GM12865 (cell line): Measurements from ENCODE around the gene DEFB121.
"Not testable (repeated sequence)": the region's sequence is repeated elsewhere in the genome, so short reads cannot be mapped to it uniquely, and the experiment has no call there.

Source experiments
- DNase-seq: peaks from one replicate; pipeline ENCODE4 v3.0.0; 2010; ENCODE audit warnings: low read depth
- H3K4me3 ChIP-seq: 2 replicates; pipeline ENCODE4 v1.5.1; 2011; ENCODE audit warnings: mild to moderate bottlenecking, low read depth, low read length, control low read depth
- TF ChIP-seq, protein P1 (sequence below): IDR thresholded peaks from 2 replicates; pipeline ENCODE4 v1.5.1; 2011; ENCODE audit warnings: low read length, control low read depth, low read depth, inconsistent platforms; ENCODE audit not compliant: insufficient read depth; ENCODE audit errors: missing control alignments

Gene DEFB121

DNA sequence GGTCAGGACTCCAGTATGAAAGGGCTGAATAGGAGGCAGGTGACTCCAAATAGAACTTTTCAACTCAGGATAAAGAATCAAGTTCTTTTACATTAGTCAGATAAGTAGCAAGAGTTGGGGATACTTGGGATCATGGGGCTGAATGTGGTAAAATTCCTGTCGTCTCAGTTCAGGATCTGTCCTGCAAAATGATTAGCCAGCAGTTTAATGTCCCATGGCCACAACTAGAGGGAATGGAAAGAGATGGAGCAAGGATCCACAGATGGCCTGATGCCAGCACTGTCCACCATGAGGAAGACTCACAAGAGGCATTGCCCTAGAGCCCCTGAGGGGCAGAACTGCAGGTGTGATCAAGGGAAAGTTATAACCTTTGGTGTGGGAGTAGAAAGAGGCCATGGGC, 2.1 kb downstream of the DEFB121 start:
- TF ChIP-seq, protein P1, sequence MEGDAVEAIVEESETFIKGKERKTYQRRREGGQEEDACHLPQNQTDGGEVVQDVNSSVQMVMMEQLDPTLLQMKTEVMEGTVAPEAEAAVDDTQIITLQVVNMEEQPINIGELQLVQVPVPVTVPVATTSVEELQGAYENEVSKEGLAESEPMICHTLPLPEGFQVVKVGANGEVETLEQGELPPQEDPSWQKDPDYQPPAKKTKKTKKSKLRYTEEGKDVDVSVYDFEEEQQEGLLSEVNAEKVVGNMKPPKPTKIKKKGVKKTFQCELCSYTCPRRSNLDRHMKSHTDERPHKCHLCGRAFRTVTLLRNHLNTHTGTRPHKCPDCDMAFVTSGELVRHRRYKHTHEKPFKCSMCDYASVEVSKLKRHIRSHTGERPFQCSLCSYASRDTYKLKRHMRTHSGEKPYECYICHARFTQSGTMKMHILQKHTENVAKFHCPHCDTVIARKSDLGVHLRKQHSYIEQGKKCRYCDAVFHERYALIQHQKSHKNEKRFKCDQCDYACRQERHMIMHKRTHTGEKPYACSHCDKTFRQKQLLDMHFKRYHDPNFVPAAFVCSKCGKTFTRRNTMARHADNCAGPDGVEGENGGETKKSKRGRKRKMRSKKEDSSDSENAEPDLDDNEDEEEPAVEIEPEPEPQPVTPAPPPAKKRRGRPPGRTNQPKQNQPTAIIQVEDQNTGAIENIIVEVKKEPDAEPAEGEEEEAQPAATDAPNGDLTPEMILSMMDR: no peak
- H3K4me3 ChIP-seq: no peak overlapping the region
- no peak for DNase-seq

DNA sequence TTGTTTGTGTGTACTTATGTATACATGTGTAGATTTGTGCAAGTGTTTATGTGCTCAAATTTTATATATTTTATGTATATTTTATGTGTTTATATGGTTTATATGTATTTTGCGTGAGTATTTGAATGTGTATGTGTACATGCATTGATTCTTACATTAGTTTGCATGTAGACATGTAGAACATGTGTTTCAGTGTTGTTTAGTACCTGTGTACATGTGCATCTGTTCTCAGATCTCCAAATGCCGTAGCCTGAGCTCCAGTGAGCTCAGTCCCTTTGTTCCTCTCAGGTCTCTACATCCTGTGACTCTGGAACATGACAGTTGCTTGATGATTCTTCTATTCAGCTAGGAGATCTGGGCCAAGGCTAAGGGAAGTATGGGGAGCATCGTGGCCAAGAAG, 11.1 kb downstream of the DEFB121 start:
- no peak for DNase-seq
- TF ChIP-seq, protein P1: no peak

DNA sequence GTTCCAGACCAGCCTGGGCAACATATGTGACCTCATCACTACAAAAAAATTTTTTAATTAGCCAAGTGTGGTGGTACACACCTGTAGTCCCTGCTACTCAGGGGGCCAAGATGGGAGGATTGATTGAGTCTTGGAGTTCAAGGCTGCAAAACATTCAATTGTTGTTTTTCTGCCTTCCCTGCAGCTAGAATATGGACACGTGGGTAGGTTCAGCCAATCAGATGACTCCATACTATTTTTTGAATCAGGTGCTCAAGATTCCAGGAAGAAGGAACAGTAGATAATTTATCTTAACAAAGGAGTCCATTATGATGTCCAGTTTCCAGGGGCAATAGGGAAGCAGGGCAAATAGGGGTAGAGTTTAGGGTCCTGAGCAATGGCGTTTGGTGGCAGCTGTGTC, 13.2 kb downstream of the DEFB121 start:
- TF ChIP-seq, protein P1: no peak
- DNase-seq: no peak
- H3K4me3 ChIP-seq: no peak overlapping the region

More for the DNA sequence above, 11.1 kb downstream of the DEFB121 start:
- H3K4me3 ChIP-seq: no peak overlapping the region

DNA sequence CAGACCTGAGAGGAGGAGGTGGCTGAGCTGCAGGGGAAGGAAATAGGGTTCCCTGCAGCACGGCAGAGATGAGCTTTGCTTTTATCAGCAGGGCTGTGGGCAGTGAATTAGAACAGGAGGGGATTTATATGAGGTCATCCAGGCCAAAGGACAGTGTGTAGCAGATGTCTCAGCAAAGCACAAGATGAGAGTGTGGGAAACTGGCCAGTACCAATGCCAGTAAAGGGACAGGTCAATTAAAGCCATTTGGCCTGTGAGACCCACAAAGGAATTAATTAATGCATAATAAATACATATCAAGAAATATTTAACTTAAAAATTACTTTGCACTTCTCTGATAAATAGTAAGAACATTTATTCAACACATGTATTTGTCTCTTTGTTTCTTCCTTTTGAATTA, 15.5 kb downstream of the DEFB121 start, which contains the start of gene DEFB119:
Gene DEFB119 (minus strand): TSS at position 101 of the 400 bp plus-strand sequence. CDS start 107 bp downstream, outside the sequence.
- TF ChIP-seq, protein P1: no peak
- DNase-seq: no peak
- no peak within 1 kb of the TSS for H3K4me3 ChIP-seq

DNA sequence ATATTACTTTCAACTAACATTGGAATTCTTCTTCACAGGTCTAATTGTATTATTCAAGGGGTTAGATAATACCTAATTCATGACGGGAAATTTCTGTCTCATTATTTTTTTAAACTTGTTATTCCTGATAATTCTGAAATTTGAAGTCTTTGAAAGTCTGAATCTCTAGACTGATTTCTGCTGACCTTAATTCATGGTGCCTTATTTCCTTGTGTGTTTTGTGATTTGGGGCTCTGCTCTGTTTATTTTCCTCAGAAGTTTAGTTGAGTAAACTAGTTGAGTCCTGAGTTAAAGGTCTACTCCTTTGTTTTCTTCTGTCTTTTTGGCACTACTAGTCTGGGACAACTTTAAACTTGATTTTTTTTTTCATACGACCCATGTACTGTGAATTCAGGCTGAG, 31.7 kb downstream of the DEFB121 start:
- no peak overlapping the region for H3K4me3 ChIP-seq
- TF ChIP-seq, protein P1: no peak
- DNase-seq: no peak

DNA sequence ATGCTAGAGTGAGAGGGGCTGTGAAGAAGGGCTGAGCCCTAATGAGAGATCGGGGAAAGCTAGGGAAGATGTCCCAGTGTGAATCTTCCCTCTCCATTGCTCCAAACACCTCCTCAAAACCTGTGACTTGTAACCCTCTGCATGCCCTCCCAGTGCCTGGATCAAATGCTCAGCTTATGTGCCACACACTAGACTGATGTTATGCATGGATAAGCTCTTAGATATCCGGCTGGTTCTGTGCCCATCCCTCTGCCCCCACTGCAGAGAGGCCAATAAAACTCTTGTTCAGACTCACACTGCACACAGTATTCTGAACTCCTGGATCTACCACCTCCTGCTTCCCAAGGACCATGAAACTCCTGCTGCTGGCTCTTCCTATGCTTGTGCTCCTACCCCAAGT, 37.7 kb downstream of the DEFB121 start, which contains the start of gene DEFB118:
Gene DEFB118 (plus strand): TSS at position 301 of the 400 bp plus-strand sequence. CDS start 50 bp downstream, at position 351.
- TF ChIP-seq, protein P1: no peak
- DNase-seq: no peak
- no peak within 1 kb of the TSS for H3K4me3 ChIP-seq

DNA sequence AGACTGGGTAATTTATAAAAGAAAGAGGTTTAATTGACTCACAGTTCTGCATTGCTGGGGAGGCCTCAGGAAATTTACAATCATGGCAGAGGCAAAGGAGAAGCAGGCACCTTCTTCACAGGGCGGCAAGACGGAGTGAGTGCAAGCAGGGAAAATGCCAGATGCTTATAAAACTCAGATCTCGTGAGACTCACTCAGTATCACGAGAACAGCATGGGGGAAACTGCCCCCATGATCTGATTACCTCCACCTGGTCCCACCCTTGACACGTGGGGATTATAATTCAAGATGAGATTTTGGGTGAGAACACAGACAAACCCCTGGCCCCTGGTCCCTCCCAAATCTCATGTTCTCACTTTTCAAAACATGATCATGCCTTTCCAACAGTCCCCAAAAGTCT, 41.7 kb downstream of the DEFB121 start:
- H3K4me3 ChIP-seq, DNase-seq: not testable (repeated sequence)
